ENCODE results near the gene C20orf204.
A peak's percentile ranks its signal among the peaks of the same experiment; 100 is the strongest.

The C20orf204 gene

DNA sequence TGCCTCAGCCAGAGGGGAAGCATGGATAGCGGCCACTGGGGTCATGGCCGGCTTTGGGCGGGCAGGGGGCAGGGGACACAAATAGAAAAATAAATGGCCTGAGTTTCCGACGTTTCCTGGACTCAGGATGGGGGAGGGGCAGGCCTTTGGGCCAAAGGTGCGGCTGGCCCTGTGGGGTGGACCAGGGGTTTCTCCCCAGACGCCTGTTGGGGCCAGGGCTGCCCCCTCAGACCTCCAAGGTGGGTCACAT, 20.6 kb downstream of the C20orf204 start:
- H3F3A ChIP-seq (ENCODE audit: insufficient read depth, low read length): no peaks in the 10 kb centered on the region
- H3K27ac ChIP-seq (ENCODE audit: low read length): no peak overlapping the region
- H3K9me3 ChIP-seq (replicated peaks; ENCODE audit: insufficient read depth, low read length): no peaks in the 10 kb centered on the region
- DNase-seq: no peak
- H3K9ac ChIP-seq (ENCODE audit: low read length): no peak overlapping the region
- no peak overlapping the region for H3K4me2 ChIP-seq (ENCODE audit: low read depth, low read length)
- TF ChIP-seq, protein P1, sequence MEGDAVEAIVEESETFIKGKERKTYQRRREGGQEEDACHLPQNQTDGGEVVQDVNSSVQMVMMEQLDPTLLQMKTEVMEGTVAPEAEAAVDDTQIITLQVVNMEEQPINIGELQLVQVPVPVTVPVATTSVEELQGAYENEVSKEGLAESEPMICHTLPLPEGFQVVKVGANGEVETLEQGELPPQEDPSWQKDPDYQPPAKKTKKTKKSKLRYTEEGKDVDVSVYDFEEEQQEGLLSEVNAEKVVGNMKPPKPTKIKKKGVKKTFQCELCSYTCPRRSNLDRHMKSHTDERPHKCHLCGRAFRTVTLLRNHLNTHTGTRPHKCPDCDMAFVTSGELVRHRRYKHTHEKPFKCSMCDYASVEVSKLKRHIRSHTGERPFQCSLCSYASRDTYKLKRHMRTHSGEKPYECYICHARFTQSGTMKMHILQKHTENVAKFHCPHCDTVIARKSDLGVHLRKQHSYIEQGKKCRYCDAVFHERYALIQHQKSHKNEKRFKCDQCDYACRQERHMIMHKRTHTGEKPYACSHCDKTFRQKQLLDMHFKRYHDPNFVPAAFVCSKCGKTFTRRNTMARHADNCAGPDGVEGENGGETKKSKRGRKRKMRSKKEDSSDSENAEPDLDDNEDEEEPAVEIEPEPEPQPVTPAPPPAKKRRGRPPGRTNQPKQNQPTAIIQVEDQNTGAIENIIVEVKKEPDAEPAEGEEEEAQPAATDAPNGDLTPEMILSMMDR (IDR thresholded peaks at IDR 0.05; ENCODE audit: low read length): no peak
- TF ChIP-seq EZH2phosphoT487 (IDR thresholded peaks at IDR 0.05; ENCODE audit: low read length) (no peak), EZH2 (optimal IDR thresholded peaks at IDR 0.05; ENCODE audit: low read depth, low read length) (no peak)
- H2AFZ ChIP-seq (ENCODE audit: low read length): no peak overlapping the region
- no peaks in the 10 kb centered on the region for H4K20me1 ChIP-seq (ENCODE audit: insufficient read depth, low read length)
- H3K4me3 ChIP-seq (ENCODE audit: low read length): no peak overlapping the region
- no peaks in the 10 kb centered on the region for H3K9me2 ChIP-seq (replicated peaks; ENCODE audit: insufficient read depth, low read length)
- no peaks in the 10 kb centered on the region for H3K79me2 ChIP-seq (ENCODE audit: low read length)
- H3K27me3 ChIP-seq (replicated peaks; ENCODE audit: insufficient read depth, low read length): peaks cover 60% of the 10 kb centered on the region
- H3K4me1 ChIP-seq (ENCODE audit: low read length): no peaks in the 10 kb centered on the region
- no peaks in the 10 kb centered on the region for H3K36me3 ChIP-seq (replicated peaks; ENCODE audit: insufficient read depth, low read length)

DNA sequence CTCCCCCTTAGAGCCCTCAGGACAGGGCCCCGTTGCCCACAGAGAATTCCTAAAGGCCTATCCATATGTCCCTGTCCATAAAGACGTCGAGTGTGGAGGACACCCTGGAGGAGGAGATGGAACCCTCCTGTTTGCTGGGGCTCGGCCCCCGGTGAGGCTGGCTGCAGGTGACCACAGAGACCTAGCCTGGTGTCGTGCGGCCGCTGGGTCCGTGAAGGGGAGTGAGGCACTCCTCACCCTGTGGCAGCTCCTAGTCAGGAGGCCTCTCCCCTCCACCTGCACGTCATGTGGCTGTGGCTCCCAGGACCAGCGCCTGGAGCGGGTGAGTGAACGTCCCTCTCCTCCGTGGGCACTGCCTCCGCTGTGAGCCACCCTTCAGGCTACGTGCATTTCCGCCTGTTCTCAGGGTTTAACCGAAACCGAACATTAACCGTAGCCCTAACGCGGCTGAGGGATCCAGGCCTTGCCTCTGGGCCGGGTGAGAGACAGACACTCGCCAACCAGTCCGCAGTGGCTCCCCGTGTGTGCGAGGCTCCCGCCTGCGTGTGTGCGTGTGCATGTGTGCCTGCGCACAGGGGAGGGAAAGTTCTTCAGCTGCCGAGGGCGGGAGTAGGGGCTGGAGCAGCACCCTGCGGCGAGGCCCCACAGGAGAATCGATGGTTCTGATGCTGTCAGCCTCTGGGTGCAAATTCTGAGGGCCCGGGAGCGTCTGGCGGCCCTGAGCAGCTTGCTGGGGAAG, 21.1 kb downstream of the C20orf204 start:
- peaks cover under 1% of the 10 kb centered on the region; the same call in 1 of the 2 replicates for H3K4me1 ChIP-seq (ENCODE audit: low read length)
- DNase-seq: no peak
- H3K4me2 ChIP-seq (ENCODE audit: low read depth, low read length): peak overlapping the region; percentile 28; the same call in 1 of the 2 replicates
- H3K27me3 ChIP-seq (replicated peaks; ENCODE audit: insufficient read depth, low read length): peaks cover 55% of the 10 kb centered on the region
- H3F3A ChIP-seq (ENCODE audit: insufficient read depth, low read length): no peaks in the 10 kb centered on the region
- no peak for TF ChIP-seq EZH2 (optimal IDR thresholded peaks at IDR 0.05; ENCODE audit: low read depth, low read length)
- TF ChIP-seq, protein P1 (IDR thresholded peaks at IDR 0.05; ENCODE audit: low read length): no peak
- 0 out of 2 replicates have a peak overlapping the region, but pooled peaks have one; percentile 6 for H2AFZ ChIP-seq (ENCODE audit: low read length)
- no peaks in the 10 kb centered on the region for H3K79me2 ChIP-seq (ENCODE audit: low read length)
- no peak overlapping the region for H3K9ac ChIP-seq (ENCODE audit: low read length)
- no peak overlapping the region for H3K4me3 ChIP-seq (ENCODE audit: low read length)
- H3K9me2 ChIP-seq (replicated peaks; ENCODE audit: insufficient read depth, low read length): no peaks in the 10 kb centered on the region
- H3K36me3 ChIP-seq (replicated peaks; ENCODE audit: insufficient read depth, low read length): no peaks in the 10 kb centered on the region
- no peak overlapping the region for H3K27ac ChIP-seq (ENCODE audit: low read length)
- no peaks in the 10 kb centered on the region for H4K20me1 ChIP-seq (ENCODE audit: insufficient read depth, low read length)
- H3K9me3 ChIP-seq (replicated peaks; ENCODE audit: insufficient read depth, low read length): no peaks in the 10 kb centered on the region

DNA sequence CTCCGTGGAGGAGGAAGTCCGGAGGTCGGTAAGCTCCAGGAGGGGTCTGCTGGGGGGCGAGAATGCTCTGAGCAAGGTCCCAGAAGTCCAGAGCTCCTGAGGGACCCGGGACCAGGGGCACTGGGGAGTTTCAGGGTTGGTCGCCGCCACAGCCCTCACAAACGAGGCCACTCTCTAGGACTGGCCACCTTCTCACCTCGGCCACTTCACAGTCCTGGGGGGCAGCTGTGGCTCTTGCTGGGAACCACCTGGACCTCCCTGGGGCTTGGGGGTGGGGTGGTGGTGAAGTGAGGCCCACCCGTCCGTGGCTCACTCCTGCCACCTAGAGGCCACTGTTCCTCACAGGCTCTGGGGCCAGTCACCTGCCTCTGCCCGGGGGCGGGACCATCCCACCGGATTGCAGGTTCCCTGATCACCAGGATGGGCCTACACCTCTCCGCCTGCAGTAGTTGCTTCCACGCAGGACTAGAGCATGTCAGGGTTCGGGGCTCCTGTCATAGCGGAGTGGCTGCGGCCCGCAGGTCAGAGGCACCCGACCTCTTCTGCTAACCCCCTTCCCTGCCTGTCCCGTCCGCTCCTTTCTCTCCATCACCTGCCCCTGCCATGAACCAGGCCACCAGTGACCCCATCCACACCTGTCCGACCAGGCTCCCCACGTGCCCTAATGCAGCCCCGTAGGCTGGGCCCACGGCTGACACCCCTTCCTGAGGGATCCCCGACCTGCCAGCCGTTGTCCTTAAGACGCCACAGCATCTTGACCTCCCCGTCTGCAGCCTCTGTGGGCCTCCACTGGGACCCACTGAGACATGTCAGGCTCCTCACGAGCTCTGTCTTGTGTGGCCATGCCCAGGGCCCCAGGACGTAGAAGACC, 21.9 kb downstream of the C20orf204 start:
- Histone ChIP-seq H3K36me3 (replicated peaks; ENCODE audit: insufficient read depth, low read length) (no peaks in the 10 kb centered on the region), H3K9me2 (replicated peaks; ENCODE audit: insufficient read depth, low read length) (no peaks in the 10 kb centered on the region), H3K4me1 (ENCODE audit: low read length) (peaks cover 6% of the 10 kb centered on the region), H3K4me2 (ENCODE audit: low read depth, low read length) (peak overlapping the region; percentile 28; the same call in 1 of the 2 replicates), H3K9me3 (replicated peaks; ENCODE audit: insufficient read depth, low read length) (no peaks in the 10 kb centered on the region), H3F3A (ENCODE audit: insufficient read depth, low read length) (no peaks in the 10 kb centered on the region), H3K27ac (ENCODE audit: low read length) (no peak overlapping the region), H2AFZ (ENCODE audit: low read length) (0 out of 2 replicates have a peak overlapping the region, but pooled peaks have one; percentile 6), H3K4me3 (ENCODE audit: low read length) (no peak overlapping the region), H3K79me2 (ENCODE audit: low read length) (no peaks in the 10 kb centered on the region), H3K9ac (ENCODE audit: low read length) (no peak overlapping the region), H3K27me3 (replicated peaks; ENCODE audit: insufficient read depth, low read length) (peaks cover 47% of the 10 kb centered on the region), H4K20me1 (ENCODE audit: insufficient read depth, low read length) (no peaks in the 10 kb centered on the region)
- peak; percentile 56 for DNase-seq
- no peak for TF ChIP-seq EZH2phosphoT487 (IDR thresholded peaks at IDR 0.05; ENCODE audit: low read length)
- TF ChIP-seq, protein P1 (IDR thresholded peaks at IDR 0.05; ENCODE audit: low read length): peak; percentile 81

All from MM.1S (cell line).